Astrocyte (in vitro differentiated cells and primary cell): ENCODE data around the gene CTTNBP2NL. TPM values are rescaled to one million over a fixed set of nuclear protein-coding genes. Genes with fewer than 3 reads are reported as not detected.
A peak's percentile ranks its signal among the peaks of the same experiment; 100 is the strongest.

Experiments used
- DNase-seq: peaks from one replicate; pipeline ENCODE4 v3.0.0-alpha.2; 2010; ENCODE audit warnings: low read depth
- FAIRE-seq: peaks from 2 replicates; lab custom pipeline; 2011; peaks lifted over from hg19 to GRCh38; lab: Jason Lieb, UNC
- H2AFZ ChIP-seq: 2 replicates; pipeline ENCODE4 v1.6.0; 2012; ENCODE audit warnings: low read depth, low read length, inconsistent platforms
- H3K27ac ChIP-seq: 2 replicates; pipeline ENCODE4 v1.5.1; 2011; ENCODE audit warnings: low read depth, low read length, inconsistent platforms
- H3K27me3 ChIP-seq: 2 replicates; pipeline ENCODE4 v1.6.0; 2011; ENCODE audit warnings: low read length, inconsistent platforms; ENCODE audit not compliant: insufficient read depth
- H3K36me3 ChIP-seq: 2 replicates; pipeline ENCODE4 v1.5.1; 2011; ENCODE audit warnings: low read length, inconsistent platforms; ENCODE audit not compliant: insufficient read depth
- H3K4me1 ChIP-seq: 2 replicates; pipeline ENCODE4 v1.5.1; 2011; ENCODE audit warnings: low read length, inconsistent platforms; ENCODE audit not compliant: insufficient read depth
- H3K4me2 ChIP-seq: 2 replicates; pipeline ENCODE4 v1.6.0; 2012; ENCODE audit warnings: low read length, inconsistent platforms
- H3K4me3 ChIP-seq: 2 replicates; pipeline ENCODE4 v1.5.1; 2011; ENCODE audit warnings: low read depth, mild to moderate bottlenecking, low read length, inconsistent platforms; ENCODE audit not compliant: insufficient read depth
- H3K79me2 ChIP-seq: 2 replicates; pipeline ENCODE4 v1.6.0; 2012; ENCODE audit warnings: mild to moderate bottlenecking, low read length, inconsistent platforms; ENCODE audit not compliant: insufficient read depth
- H3K9ac ChIP-seq: 2 replicates; pipeline ENCODE4 v1.6.0; 2012; ENCODE audit warnings: mild to moderate bottlenecking, low read length, inconsistent platforms
- H3K9me3 ChIP-seq: 2 replicates; pipeline ENCODE4 v1.5.1; 2012; ENCODE audit warnings: low read depth, mild to moderate bottlenecking, low read length, inconsistent platforms; ENCODE audit not compliant: insufficient read depth
- H4K20me1 ChIP-seq: 2 replicates; pipeline ENCODE4 v1.6.0; 2012; ENCODE audit warnings: low read length, inconsistent platforms; ENCODE audit not compliant: insufficient read depth
- H3K27ac Mint-ChIP-seq: one replicate; pipeline ENCODE4 v1.8.0; 2021; ENCODE audit warnings: mild to moderate bottlenecking, mixed read lengths; ENCODE audit not compliant: unreplicated experiment
- H3K27me3 Mint-ChIP-seq: one replicate; pipeline ENCODE4 v1.8.0; 2021; ENCODE audit warnings: low read depth, mixed read lengths; ENCODE audit not compliant: unreplicated experiment
- H3K36me3 Mint-ChIP-seq: one replicate; pipeline ENCODE4 v1.8.0; 2021; ENCODE audit warnings: low read depth, mixed read lengths; ENCODE audit not compliant: unreplicated experiment
- H3K4me1 Mint-ChIP-seq: one replicate; pipeline ENCODE4 v1.8.0; 2021; ENCODE audit warnings: low read depth, mixed read lengths; ENCODE audit not compliant: unreplicated experiment
- H3K4me3 Mint-ChIP-seq: one replicate; pipeline ENCODE4 v1.8.0; 2021; ENCODE audit warnings: mild to moderate bottlenecking, moderate library complexity, mixed read lengths; ENCODE audit not compliant: unreplicated experiment
- H3K9me3 Mint-ChIP-seq: one replicate; pipeline ENCODE4 v1.8.0; 2021; ENCODE audit warnings: mild to moderate bottlenecking, mixed read lengths; ENCODE audit not compliant: unreplicated experiment
- CTCF ChIP-seq: IDR thresholded peaks from 2 replicates; pipeline ENCODE4 v1.5.1; 2011; ENCODE audit warnings: low read depth, mild to moderate bottlenecking, inconsistent platforms, low read length, moderate library complexity; ENCODE audit not compliant: insufficient read depth
- EZH2 ChIP-seq: IDR thresholded peaks from 2 replicates; pipeline ENCODE4 v1.6.1; 2012; ENCODE audit warnings: mild to moderate bottlenecking, low read length, inconsistent platforms; ENCODE audit not compliant: insufficient read depth
- total RNA-seq: library from RNA; stranded (reverse); gene quantifications from 2 replicates; pipeline ENCODE4 v1.2.1, GENCODE V29; 2021

Gene CTTNBP2NL
- total RNA-seq, 1 donor from 2014 or later, result 91.9 TPM

GRCh38 chr1:112386731-112387346 is 9.2 kb upstream of the CTTNBP2NL start:
- H4K20me1 ChIP-seq, result no peaks in the 10 kb centered on the region
- H3K36me3 ChIP-seq, result no peaks in the 10 kb centered on the region
- peaks cover 10% of the 10 kb centered on the region for H3K27me3 ChIP-seq
- no peak overlapping the region for H2AFZ ChIP-seq
- DNase-seq, result no peak
- no peaks in the 10 kb centered on the region for H3K27me3 Mint-ChIP-seq
- no peak overlapping the region for H3K27ac ChIP-seq
- no peak for TF ChIP-seq EZH2
- H3K4me3 ChIP-seq, result no peak overlapping the region
- no peaks in the 10 kb centered on the region for H3K9me3 Mint-ChIP-seq
- H3K4me2 ChIP-seq, result no peak overlapping the region
- H3K79me2 ChIP-seq, result peaks cover 3% of the 10 kb centered on the region
- no peak overlapping the region for H3K27ac Mint-ChIP-seq
- H3K9me3 ChIP-seq, result no peaks in the 10 kb centered on the region
- peaks cover 21% of the 10 kb centered on the region for H3K4me1 ChIP-seq
- no peaks in the 10 kb centered on the region for H3K36me3 Mint-ChIP-seq
- no peak for FAIRE-seq
- H3K9ac ChIP-seq, result no peak overlapping the region
- H3K4me1 Mint-ChIP-seq, result peaks cover 23% of the 10 kb centered on the region
- H3K4me3 Mint-ChIP-seq, result no peak overlapping the region

DNA sequence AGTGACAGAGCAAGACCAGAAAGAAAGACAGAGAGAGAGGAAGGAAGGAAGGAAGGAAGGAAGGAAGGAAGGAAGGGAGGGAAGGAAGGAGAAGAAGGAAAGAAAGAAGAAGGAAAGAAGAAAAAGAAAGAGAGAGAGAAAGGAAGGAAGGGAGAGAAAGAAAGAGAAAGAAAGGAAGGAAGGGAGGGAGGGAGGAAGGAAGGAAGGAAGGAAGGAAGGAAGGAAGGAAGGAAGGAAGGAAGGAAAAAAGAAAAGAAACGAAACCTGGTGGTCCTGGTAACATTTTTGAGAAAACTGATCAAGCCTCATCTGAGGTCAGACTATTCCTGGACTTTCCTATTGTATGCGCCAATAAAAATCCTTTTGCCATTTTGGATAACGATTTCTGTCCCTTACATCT is 8.2 kb upstream of the CTTNBP2NL start:
- no peak for DNase-seq
- H3K79me2 ChIP-seq, result peaks cover 7% of the 10 kb centered on the region
- H3K27me3 ChIP-seq, result peaks cover 8% of the 10 kb centered on the region
- Mint-ChIP-seq H3K36me3 (no peaks in the 10 kb centered on the region), H3K4me1 (peaks cover 23% of the 10 kb centered on the region), H3K27me3 (no peaks in the 10 kb centered on the region), H3K9me3 (no peaks in the 10 kb centered on the region), H3K4me3 (no peak overlapping the region), H3K27ac (no peak overlapping the region)
- H3K36me3 ChIP-seq, result no peaks in the 10 kb centered on the region
- no peaks in the 10 kb centered on the region for H4K20me1 ChIP-seq
- H3K27ac ChIP-seq, result no peak overlapping the region
- H3K4me1 ChIP-seq, result peaks cover 24% of the 10 kb centered on the region
- H3K9me3 ChIP-seq, result no peaks in the 10 kb centered on the region
- no peak overlapping the region for H2AFZ ChIP-seq
- no peak for FAIRE-seq
- H3K4me2 ChIP-seq, result no peak overlapping the region
- H3K9ac ChIP-seq, result no peak overlapping the region
- no peak overlapping the region for H3K4me3 ChIP-seq
- TF ChIP-seq CTCF (no peak), EZH2 (no peak)

GRCh38 chr1:112388436-112388835 is 7.6 kb upstream of the CTTNBP2NL start:
- Histone ChIP-seq H2AFZ (peak overlapping the region; percentile 69), H3K27me3 (peaks cover 4% of the 10 kb centered on the region), H3K4me3 (no peak overlapping the region), H3K4me2 (peak overlapping the region; percentile 76), H3K27ac (peak overlapping the region; percentile 48), H3K9ac (peak overlapping the region; percentile 64), H3K9me3 (no peaks in the 10 kb centered on the region), H3K36me3 (no peaks in the 10 kb centered on the region), H3K79me2 (peaks cover 7% of the 10 kb centered on the region), H3K4me1 (peaks cover 25% of the 10 kb centered on the region), H4K20me1 (no peaks in the 10 kb centered on the region)
- DNase-seq, result peak; percentile 60
- Mint-ChIP-seq H3K4me3 (no peak overlapping the region), H3K9me3 (no peaks in the 10 kb centered on the region), H3K36me3 (no peaks in the 10 kb centered on the region), H3K27ac (no peak overlapping the region), H3K4me1 (peaks cover 28% of the 10 kb centered on the region), H3K27me3 (no peaks in the 10 kb centered on the region)
- no peak for FAIRE-seq
- no peak for TF ChIP-seq CTCF
- TF ChIP-seq EZH2, result no peak
